BJ (cell line): ENCODE results near the gene TRPT1. TPM values are rescaled to one million over a fixed set of nuclear protein-coding genes. Genes with fewer than 3 reads are reported as not detected.
A peak's percentile ranks its signal among the peaks of the same experiment; 100 is the strongest.
"Not testable (repeated sequence)": the region's sequence is repeated elsewhere in the genome, so short reads cannot be mapped to it uniquely, and the experiment has no call there.

Experiments
- CTCF ChIA-PET: fragments of 350-600 bp; formaldehyde crosslinking; extraction: SDS; loops from one replicate; lab custom pipeline; 2021; ENCODE audit warnings: antibody characterized with exemption, inconsistent platforms; lab: Yijun Ruan, JAX
- POLR2A ChIA-PET: fragments of 300-600 bp; sonication (Branson Sonifier 250); formaldehyde crosslinking; extraction: SDS; loops from one replicate; lab custom pipeline; 2021; ENCODE audit warnings: antibody characterized with exemption; lab: Charles Lee
- DNase-seq: peaks from one replicate; pipeline ENCODE4 v3.0.0-alpha.2; 2011; ENCODE audit warnings: low read depth
- H3K27me3 ChIP-seq: 2 replicates; pipeline ENCODE4 v1.6.0; 2011; ENCODE audit warnings: low read length; ENCODE audit not compliant: control insufficient read depth, insufficient read depth
- H3K36me3 ChIP-seq: 2 replicates; pipeline ENCODE4 v1.5.1; 2011; ENCODE audit warnings: low read length; ENCODE audit not compliant: control insufficient read depth, insufficient read depth
- H3K4me3 ChIP-seq: 2 replicates; pipeline ENCODE4 v1.5.1; 2011; ENCODE audit warnings: low read depth, mild to moderate bottlenecking, control low read depth, low read length
- polyA plus RNA-seq: library from polyadenylated mRNA; depleted of rRNA; stranded (reverse); fragments of >200 nt; gene quantifications from 2 replicates; pipeline ENCODE4 v1.2.3, GENCODE V29; 2011
- TF ChIP-seq, protein P1 (sequence below): IDR thresholded peaks from 2 replicates; pipeline ENCODE4 v1.5.1; 2011; ENCODE audit warnings: low read depth, mild to moderate bottlenecking, control low read depth, inconsistent platforms, low read length, moderate library complexity; ENCODE audit not compliant: insufficient read depth

The TRPT1 gene
- polyA plus RNA-seq, 1 experiment = 53.1 TPM

DNA sequence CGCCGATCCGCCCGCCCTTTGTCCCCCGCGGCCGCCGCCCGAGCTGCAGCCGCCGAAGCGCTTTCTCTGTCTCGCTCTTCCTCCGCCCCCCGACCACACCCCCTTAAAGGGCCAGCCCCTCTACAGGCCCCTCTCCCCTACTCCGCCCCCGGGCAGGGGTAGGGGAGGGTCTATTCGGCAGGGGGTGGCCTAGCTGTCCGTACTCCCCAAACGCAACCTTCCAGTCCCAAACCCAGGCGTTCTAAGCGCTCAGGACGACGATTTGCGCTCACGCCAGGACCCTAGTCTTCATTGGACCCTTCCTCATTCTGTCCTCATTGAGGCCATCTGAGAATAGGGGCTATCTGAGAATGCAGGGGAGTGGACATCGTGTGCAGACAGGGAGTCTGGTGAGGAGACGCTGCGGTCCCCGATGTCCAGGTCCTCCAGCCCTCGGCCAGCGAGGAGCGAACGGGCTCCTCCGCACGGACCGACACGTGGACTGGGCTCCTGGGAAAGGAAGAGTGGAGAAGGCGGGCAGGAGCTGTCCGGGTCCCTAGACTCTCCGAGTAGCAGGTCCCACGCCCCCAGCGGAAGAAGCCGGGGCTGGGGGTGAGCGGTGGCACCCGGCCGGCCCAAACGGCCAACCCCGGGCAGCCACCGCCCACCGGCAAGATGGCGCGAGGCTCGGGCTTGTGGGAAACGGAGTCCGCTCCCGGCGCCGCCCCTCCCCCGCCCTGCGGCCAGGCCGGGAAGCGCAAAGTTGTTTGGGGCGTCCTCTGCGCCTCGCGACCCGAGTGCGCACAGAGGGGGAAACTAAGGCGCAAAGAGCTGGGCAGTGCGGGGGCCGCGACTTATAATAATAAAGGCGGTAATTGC is 21.1 kb upstream of the TRPT1 start, which contains the start of gene PPP1R14B:
Gene PPP1R14B, minus strand, starts transcription at position 73 of the 858 bp plus-strand sequence. CDS start 270 bp downstream, outside the sequence.
- POLR2A ChIA-PET = no interaction called here
- Histone ChIP-seq H3K4me3 (peak within 1 kb of the TSS; percentile 94), H3K27me3 (no peaks in the 10 kb centered on the region), H3K36me3 (peaks cover 11% of the 10 kb centered on the region)
- TF ChIP-seq, protein P1, sequence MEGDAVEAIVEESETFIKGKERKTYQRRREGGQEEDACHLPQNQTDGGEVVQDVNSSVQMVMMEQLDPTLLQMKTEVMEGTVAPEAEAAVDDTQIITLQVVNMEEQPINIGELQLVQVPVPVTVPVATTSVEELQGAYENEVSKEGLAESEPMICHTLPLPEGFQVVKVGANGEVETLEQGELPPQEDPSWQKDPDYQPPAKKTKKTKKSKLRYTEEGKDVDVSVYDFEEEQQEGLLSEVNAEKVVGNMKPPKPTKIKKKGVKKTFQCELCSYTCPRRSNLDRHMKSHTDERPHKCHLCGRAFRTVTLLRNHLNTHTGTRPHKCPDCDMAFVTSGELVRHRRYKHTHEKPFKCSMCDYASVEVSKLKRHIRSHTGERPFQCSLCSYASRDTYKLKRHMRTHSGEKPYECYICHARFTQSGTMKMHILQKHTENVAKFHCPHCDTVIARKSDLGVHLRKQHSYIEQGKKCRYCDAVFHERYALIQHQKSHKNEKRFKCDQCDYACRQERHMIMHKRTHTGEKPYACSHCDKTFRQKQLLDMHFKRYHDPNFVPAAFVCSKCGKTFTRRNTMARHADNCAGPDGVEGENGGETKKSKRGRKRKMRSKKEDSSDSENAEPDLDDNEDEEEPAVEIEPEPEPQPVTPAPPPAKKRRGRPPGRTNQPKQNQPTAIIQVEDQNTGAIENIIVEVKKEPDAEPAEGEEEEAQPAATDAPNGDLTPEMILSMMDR = no peak
- DNase-seq = no peak
- CTCF ChIA-PET = interaction anchor here (0.6 to 8.2 kb wide), 10 partner anchors 10 to 597 kb away, joined by 3 to 92 read pairs (median 4); partner anchors contain the start of genes CATSPERZ, CDC42BPG, ESRRA and FERMT3

DNA sequence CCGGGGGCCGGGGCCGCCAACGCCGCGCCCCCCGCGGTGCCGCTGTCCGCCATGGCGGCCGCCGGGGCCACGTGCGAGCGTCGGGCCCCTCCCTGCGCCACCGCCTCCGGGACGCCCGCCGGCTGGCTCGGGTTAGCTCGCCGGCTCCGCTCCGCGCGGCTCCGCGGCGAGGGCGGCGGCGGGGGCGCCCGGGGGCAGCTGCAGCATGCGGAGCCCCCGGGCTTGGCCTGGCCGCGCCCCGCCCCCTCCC is 20.6 kb upstream of the TRPT1 start:
- POLR2A ChIA-PET = interaction anchor here (0.6 kb wide), 1 partner anchor 1407 kb away, joined by 5 read pairs; no protein-coding TSS in a partner anchor
- H3K4me3 ChIP-seq = peak overlapping the region; percentile 94

GRCh38 chr11:64245797-64246620 is 20.0 kb upstream of the TRPT1 start:
- DNase-seq = no peak
- ChIA-PET POLR2A (interaction anchor here (0.6 to 0.7 kb wide), 2 partner anchors 61 to 1406 kb away, joined by 3 to 5 read pairs; no protein-coding TSS in a partner anchor), CTCF (interaction anchor here (0.7 to 8.2 kb wide), 12 partner anchors 12 to 598 kb away, joined by 3 to 92 read pairs (median 4); partner anchors contain the start of genes CATSPERZ, CDC42BPG, ESRRA and FERMT3)
- Histone ChIP-seq H3K36me3 (peaks cover 11% of the 10 kb centered on the region), H3K4me3 (peak overlapping the region; percentile 94), H3K27me3 (no peaks in the 10 kb centered on the region)
- TF ChIP-seq, protein P1 = no peak

More for the DNA sequence above, 20.6 kb upstream of the TRPT1 start:
- not testable (repeated sequence) for DNase-seq, H3K27me3 ChIP-seq
- CTCF ChIA-PET = interaction anchor here (0.7 to 8.2 kb wide), 8 partner anchors 11 to 598 kb away, joined by 3 to 92 read pairs (median 4); partner anchors contain the start of genes CATSPERZ, CDC42BPG, ESRRA and FERMT3
- peaks cover 11% of the 10 kb centered on the region for H3K36me3 ChIP-seq

GRCh38 chr11:64245401-64245796 is 19.4 kb upstream of the TRPT1 start:
- Histone ChIP-seq H3K27me3 (no peaks in the 10 kb centered on the region), H3K36me3 (peaks cover 11% of the 10 kb centered on the region), H3K4me3 (peak overlapping the region; percentile 94)
- no peak for DNase-seq
- ChIA-PET POLR2A (interaction anchor here (0.7 kb wide), 1 partner anchor 60 kb away, joined by 3 read pairs; no protein-coding TSS in a partner anchor), CTCF (interaction anchor here (1.0 to 8.2 kb wide), 7 partner anchors 24 to 110 kb away, joined by 4 to 92 read pairs (median 6); partner anchors contain the start of genes CATSPERZ, ESRRA and FERMT3)
- TF ChIP-seq, protein P1 = no peak

GRCh38 chr11:64244966-64245365 is 19.0 kb upstream of the TRPT1 start:
- CTCF ChIA-PET = interaction anchor here (1.0 to 8.2 kb wide), 6 partner anchors 24 to 110 kb away, joined by 5 to 92 read pairs (median 6); partner anchors contain the start of genes CATSPERZ, ESRRA and FERMT3
- no peak for DNase-seq
- H3K36me3 ChIP-seq = peaks cover 11% of the 10 kb centered on the region
- TF ChIP-seq, protein P1 = no peak
- no peaks in the 10 kb centered on the region for H3K27me3 ChIP-seq
- POLR2A ChIA-PET = interaction anchor here (0.7 kb wide), 1 partner anchor 60 kb away, joined by 3 read pairs; no protein-coding TSS in a partner anchor
- peak overlapping the region; percentile 94 for H3K4me3 ChIP-seq
